GM18511 (cell line): ENCODE data around the gene CNGB1.
A peak's percentile ranks its signal among the peaks of the same experiment; 100 is the strongest.
"Not testable (repeated sequence)": the region's sequence is repeated elsewhere in the genome, so short reads cannot be mapped to it uniquely, and the experiment has no call there.

Experiments
- ATAC-seq: cut with Tn5 transposase; IDR thresholded peaks from one replicate; pipeline ENCODE4 v1.9.1; 2021; ENCODE audit warnings: mild to moderate bottlenecking, moderate library complexity; ENCODE audit not compliant: unreplicated experiment

The CNGB1 gene

DNA sequence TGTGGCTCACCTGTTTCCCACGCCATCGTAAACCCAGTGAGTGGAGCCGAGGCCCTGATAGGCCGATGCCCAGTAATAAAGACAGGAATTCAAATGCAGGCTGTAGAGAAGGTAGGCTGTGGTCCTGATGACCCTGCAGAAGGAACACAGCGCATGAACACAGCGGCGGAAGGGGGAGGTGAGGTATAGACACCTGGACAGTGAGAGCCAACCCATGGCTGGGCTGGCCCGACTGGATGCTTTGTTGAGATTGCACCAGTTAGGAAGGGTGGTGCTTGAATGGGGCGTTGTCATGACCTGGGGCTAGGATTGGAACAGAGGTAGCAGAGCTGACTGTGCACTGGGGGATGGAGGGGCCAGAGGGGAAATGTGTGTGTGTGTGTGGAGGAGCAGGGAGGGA is 59.2 kb downstream of the CNGB1 start:
- ATAC-seq = no peak

DNA sequence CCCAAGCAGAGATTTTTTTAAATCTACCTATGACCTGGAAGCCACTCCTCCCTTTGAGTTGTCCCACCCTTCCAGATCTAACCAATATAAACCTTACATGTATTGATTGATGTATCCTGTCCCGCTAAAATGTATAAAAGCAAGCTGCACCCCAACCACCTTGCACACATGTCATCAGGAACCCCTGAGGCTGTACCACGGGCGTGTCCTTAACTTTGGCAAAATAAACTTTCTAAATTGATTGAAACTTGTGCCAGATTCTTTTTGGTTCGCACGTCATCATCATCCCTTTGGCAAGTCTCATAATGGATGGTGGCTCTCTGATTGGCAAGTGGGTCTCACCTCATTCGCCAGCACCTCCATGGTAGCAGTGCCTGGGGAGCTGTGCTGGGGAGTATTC is 60.2 kb downstream of the CNGB1 start:
- no peak for ATAC-seq

DNA sequence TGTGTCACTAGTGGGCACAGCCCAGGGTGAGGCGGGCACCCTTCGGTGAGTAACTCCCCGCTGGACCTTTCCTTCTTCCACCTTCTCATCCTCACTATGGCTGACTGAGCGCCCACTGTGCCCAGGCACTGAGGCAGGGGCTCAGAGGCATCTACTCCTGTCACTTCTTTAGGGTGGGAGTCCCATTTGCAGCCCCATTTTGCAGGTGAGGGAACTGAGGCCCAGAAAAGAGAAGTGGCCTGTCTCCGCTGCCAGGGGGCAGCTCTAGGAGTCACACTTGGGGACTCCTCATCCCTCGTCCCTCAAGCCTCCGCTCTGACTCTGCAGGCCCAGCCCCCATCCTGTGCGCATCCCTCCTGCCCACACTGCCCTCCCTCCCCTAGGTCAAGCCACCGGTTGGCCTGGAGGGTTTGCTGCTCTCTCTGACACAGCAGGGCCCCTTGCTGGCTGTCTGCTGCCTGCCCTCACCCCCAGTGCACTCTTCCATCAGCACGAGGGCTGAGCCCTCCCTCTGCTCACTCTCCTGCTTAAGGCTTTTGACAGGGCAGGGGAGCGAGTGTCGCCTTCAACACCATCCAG is 62.4 kb downstream of the CNGB1 start:
- ATAC-seq = no peak

DNA sequence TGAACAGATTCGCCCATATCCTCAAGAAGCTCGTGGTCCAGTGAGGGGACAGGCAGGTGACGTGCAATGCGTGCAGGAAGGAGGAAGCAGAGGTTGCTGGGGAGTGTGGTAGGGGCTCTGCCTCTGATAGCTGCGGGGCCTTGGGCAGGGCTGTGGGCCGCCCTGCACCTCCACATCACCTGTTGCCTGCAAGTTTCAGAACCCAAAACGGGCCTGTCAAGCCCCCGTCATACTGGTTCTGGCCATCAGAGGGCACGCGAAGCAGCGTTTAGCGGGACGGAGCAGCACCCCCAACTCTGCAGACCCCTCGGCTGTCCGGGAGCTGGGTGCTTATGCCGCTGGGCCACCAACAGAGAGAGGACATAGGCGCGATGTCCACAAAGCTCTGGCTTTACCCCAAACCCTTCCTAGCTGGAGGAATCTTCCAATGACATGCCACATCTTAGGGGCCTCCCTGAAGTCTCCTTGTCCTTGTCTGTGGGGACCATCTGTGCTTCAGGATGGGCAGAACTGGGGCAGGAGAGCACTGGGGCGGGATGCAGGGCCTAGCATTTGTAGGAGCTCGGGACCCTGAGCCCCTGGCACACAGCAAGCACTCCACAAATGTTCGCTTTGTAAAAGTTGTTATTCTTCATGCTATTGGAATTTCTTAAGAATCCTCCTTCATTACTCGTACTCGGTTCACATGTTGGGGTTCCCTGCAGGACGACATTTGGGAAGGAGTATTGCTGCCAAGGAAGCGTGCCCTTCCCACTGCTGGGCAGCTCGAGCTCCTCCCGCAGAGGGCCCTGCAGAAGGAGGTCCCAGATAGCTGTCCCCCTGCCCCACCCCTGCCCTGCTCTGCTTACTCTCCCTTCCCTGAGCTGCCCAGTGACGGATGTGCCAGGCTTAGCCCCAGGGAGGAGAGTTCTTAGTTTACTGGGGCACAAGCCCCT is 64.3 kb downstream of the CNGB1 start:
- ATAC-seq = peak; percentile 66

DNA sequence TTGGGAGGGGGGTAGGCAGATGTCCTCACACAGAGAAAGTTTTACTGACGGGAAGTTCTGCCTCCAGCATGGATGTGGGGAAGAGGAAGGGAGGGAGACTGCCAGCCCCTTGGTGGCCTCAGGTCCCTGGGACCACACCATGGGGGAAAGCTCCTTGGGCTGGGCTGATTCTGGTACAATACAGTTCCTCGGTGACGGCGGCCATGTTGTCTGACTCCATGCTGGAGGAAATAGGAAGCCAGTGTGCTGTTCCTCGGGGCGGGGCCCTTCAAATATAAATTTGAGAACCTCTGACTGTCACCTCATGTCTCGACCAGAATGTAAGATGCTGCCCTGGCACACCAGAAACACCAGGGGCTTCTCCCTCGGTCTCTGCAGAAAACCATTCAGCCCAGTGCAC is 66.8 kb downstream of the CNGB1 start:
- ATAC-seq = no peak

DNA sequence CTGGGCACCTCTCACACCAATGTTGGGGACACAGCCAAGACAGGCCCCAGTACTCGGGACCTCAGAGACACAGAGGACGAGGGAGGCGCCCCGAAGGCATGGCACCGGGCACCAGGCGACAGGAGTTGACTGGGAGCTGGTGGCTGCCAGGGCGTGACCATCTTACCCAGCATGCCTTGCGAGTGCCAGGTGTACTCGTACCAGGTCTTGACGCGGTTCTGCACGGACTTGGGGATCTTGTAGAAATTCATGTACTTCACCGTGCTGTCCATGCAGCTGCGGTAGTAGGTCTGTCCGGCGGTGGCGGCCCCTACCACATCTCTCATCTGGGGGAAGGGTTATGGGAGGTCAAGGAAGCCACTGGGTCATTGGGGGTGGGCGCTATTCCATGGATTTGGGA is 67.3 kb downstream of the CNGB1 start:
- no peak for ATAC-seq

DNA sequence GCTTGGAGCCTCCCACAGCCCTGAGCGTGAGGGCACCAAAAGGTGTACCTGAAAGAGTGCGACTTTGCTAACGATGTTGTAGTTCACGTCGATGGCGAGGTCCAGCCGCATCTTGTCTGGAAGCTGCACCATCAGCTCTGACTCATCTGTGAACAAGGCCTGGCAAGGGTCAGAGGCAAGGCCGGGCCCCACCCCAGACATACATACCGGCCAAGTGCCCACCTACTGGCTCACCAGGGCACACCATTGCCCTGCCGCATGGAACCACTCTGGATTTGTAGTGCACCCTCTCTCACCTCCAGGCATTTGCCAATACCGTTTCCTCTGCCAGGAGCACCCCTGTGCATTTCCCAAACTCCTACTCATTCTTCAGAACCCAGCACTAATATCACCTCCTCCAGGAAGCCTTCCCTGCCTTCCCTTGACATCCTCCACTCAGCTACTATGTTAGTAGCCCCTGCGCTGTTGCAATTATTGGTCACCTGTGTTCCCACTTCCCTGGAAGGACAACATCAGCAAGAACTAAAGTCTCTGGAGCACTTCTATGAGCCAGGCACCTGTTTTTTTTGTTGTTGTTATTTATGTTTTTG is 69.4 kb downstream of the CNGB1 start:
- ATAC-seq = no peak

DNA sequence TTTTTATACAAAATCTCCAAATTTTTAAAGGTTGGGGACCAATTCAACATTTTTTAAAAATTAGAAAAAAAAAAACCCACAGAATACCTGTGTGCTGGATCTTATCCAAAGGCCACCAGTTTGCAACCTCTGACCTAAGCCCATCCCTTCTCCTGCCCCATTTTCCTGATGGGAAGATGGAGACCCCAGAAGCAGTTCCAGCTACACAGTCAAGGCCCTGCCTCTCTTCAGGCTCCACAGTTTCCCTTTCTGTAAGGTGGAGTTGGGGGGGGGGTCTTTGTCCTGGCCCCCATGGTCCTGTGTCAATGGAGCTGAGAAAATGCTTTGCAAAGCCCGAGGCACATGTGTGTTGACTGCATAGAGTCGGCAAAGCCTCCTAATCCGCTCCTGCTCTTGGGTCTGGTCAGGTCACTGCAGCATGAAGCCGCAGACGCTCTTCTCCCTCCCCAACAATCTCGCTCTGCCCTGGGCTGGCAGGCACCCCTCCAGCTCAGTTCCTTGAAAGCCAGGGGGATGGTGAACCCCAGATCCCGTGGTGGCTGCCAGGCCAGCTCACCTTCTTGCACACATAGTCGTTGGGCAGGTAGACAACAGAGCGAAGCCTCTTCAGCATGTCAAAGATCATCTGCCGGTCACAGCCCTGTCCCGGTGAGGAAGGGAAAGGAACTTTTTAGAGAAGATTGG is 70.0 kb downstream of the CNGB1 start:
- no peak for ATAC-seq

DNA sequence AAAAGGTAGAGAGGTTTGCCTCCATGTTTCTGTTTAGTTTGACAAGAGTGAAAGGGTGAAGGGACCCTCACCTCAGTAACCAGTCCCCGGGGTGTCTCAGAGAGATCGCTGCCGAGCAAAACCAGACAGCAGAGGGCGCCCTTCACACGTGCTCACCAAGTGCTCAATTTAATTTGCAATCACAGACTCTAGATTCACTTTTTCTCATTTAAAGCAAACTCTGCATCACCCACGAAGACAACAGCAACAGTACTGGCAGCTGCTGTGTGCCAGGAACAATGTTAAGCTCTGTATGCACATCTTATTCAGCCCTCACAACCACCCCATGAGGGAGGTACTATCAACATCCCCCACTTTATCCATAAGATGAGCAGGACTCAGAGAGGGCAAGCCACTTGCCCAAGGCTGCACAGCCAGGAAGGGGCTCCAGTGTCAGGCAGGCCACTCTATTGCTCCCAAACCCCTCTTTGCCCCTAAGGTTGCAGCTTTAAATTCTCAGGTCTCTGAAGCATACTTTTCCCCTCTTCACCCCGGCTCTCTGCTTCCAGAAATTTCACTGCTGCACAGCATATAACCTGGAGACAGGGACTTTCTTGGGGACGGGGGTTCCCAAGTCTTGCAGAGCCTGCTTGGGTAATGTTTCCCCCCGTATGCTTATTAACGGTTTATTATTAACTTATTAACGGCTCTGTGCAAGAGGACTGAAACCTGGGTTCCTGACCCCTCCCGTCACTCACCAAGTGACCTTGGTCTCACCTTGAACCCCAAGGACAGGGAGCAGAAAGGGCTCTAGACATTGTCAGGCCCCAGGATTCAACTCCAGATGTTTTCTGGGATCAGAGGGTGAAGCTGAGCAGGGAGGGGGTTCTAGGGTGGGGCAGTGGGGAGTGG is 70.9 kb downstream of the CNGB1 start:
- ATAC-seq = no peak

DNA sequence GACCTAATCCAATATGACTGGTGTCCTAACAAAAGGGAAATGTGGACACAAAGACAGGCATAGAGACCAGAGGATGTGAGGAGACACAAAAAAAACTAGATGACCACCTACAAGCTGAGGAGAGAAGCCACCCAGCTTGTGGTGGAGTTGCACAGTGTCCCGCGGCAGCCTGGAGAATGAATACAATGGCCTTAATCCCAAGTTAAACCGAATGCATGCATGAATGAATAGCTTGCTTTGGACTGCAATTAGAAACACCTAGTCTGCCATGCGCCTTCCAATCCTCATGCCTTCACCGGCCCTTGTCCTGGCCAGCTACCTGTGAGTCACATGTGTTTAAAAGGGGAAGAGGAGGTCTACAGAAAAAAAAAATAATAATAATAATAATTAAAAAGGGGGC is 72.0 kb downstream of the CNGB1 start:
- ATAC-seq = no peak

DNA sequence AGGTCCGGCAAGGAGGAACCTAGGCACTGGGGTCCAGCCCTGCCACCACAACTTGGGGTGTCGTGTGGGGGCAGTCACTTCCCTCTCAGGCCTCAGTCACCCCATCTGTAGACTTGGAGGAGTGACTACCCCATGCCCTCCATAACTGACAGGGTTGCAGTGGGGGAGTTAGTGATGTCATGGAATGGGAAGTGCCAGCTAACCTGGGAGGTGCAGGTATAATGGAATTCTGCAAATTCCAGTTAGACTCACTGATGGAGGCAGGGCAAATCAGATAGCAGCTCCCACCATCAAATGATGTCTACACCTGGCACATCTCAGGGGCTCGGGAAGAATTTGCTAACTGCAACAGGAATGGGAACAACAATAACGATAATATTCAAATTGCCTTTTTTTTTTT is 72.9 kb downstream of the CNGB1 start:
- ATAC-seq = no peak

DNA sequence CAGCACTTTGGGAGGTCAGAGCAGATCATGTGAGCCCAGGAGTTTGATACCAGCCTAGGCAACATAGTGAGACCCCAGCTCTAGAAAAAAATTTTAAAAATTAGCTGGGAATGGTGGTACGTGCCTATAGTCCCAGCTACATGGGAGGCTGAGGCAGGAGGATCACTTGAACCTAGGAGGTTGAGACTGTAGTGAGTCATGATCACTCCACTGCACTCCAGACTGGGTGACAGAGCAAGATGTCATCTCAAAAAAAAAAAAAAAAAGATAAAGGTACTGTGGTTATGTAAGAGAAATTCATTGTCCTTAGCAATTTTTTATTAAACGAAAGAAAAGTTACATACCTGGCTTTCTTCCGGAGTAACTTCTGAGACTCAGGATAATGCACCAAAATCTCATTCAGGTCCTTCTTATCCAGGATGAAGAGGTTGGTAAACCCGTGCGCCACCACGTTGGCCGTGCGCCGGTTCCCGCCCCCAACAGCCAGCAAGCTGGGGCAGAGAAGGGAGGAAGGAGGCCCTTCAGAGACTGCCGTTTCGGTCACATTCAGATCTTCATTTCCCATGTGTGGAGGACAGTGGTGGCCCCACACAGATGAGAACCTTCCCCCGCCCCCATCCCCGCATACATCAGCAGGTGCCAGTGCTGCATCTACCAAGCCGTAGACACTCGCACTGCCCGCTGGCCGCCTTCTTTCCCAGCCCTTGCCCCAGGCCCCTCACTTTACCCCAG is 73.7 kb downstream of the CNGB1 start:
- ATAC-seq = no peak

DNA sequence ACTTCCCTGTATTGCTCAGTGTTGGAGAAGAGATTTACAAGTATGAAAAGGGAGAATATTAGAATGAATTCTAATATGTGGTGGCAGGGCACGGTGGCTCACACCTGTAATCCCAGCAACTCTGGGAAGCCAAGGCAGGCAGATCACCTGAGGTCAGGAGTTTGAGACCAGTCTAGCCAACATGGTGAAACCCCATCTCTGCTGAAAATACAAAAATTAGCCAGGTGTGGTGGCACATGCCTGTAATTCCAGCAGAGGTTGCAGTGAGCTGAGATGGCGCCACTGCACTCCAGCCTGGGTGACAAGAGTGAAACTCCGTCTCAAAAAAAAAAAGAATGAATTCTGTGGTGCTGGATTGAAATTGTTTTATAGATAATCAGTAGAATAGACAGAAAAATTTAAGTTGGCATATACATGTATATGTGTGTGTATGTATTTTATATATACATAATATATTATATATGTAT is 75.8 kb downstream of the CNGB1 start:
- not testable (repeated sequence) for ATAC-seq

DNA sequence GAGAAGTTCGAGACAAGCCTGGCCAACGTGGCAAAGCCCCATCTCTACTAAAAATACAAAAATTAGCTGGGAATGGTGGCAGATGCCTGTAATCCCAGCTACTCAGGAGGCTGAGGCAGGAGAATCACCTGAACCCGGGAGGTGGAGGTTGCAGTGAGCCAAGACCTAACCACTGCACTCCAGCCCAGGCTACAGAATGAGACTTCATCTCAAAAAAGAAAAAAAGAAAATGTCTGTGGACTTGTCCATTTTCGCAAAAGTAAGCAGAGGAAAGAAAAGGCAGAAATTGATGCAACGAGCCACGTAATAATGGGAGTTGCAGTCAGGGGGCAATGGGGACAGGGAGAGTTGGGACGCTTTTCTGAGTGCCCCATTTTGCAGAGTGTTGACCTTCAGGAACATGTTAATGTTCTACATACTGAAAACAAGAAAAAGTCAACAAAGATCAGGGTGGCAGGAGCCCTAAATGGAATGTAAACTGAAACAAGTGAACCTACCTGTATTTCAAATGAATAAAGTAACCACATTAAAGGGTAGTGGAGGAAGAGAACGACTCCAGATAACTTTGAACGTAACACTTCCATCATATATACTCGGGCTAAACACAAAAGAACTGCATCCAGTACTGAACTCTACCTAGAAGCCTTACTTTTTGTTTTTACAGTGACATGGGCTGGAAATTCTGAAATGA is 76.4 kb downstream of the CNGB1 start:
- ATAC-seq = no peak

DNA sequence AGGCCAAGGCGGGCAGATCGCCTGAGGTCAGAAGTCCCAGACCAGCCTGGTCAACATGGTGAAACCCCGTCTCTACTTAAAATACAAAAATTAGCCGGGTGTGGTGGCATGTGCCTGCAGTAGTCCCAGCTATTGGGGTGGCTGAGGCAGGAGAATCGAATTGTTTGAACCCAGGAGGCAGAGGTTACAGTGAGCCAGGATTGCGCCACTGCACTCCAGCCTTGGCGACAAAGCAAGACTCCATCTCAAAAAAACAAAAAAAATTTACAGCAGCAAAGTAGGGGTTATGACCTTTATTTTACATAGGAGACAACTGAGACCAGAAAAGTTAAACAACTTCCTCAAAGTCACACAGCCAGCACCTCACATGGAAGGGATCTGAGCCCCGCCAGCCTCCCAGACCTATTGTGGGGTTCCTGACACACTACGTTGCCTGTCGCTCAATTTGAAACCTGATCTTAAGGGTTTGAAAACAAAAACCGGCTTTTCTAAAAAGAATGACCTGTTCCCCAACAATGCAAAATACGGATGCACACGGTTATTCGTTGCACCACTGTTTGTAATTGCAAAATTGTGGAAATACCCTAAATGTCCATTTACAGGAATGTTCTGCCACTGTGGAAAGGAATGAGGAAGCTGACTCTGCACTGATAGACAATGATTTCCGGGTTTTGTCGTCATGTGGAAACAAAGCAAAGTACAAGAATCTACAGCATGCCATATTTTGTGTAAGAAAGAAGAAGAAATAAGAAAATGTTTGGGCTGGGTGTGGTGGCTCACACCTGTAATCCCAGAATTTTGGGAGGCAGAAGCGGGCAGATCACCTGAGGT is 77.2 kb downstream of the CNGB1 start:
- ATAC-seq = no peak

DNA sequence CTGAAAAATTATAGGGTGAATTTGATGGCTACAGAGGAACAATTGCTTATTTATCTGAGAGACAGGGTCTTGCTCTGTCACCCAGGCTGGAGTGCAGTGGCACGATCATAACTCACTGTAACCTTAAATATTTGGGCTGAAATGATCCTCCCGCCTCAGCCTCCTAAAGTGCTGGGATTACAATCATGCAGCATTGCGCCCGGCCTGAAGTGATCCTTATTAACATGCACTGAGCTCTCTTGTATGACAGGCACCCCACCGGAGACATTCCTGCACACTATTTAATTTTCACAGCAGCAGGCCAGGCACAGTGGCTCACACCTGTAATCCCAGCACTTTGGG is 77.7 kb downstream of the CNGB1 start:
- ATAC-seq = no peak

DNA sequence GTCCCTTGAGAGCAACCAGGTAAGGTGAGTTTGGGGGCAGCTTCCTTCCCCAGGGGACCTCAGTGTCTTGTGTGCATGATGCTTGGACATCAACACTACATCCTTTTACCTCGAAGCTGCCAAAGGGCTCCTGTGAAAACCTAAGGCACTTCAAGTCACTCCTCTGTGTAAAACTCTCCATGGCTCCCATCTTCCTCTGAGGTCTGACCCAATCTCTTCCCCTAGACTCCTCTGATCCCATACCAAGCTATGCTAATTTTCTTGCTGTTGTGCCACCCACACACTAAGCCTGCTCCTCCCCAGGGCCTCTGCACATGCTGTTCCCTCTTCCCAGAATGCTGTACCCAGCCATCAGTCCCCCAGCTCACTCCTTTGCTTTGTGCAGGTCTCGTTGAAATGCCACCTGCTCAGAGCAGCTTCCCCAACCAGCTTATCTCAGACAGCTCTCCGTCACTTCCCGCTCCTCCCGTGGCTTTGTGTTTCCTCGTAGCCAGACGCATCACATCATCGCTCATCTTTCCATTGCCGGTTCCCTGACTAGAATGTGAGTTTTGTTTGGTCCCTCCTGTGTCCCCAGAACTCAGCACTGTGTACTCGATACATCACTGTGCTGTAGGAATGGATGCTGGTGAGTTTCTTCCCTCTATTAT is 78.4 kb downstream of the CNGB1 start:
- ATAC-seq = no peak

DNA sequence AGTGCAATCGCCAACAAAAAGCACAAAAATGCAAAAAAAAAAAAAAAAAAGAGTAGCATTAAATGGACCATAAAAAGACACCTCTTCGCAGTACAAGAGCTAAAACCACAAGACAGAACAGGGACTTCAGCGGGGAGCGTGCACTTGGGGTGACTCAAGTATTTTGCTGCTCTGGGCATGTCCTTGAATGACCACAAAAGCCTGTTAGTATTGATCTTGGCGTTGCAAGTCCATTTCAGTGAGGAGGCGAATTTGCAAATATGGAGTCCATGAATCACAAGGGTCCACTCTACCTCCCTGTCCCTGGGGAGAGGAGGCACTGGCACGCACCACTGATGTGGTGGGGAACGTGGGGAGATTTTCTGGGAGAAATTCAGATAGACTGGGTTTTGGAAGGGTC is 78.9 kb downstream of the CNGB1 start:
- no peak for ATAC-seq
